CD4-positive, alpha-beta T cell treated with Interleukin-15 for 1 hour (primary cell): ENCODE data around the gene KRTAP10-4.
"Not testable (repeated sequence)": the region's sequence is repeated elsewhere in the genome, so short reads cannot be mapped to it uniquely, and the experiment has no call there.

Source experiments
- DNase-seq: peaks from one replicate; pipeline ENCODE4 v3.0.0-alpha.2; 2020

KRTAP10-4 gene, protein sequence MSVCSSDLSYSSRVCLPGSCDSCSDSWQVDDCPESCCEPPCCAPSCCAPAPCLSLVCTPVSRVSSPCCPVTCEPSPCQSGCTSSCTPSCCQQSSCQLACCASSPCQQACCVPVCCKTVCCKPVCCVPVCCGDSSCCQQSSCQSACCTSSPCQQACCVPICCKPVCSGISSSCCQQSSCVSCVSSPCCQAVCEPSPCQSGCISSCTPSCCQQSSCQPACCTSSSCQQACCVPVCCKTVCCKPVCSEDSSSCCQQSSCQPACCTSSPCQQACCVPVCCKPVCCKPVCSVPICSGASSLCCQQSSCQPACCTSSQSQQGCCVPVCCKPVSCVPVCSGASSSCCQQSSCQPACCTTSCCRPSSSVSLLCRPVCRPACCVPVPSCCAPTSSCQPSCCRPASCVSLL

DNA sequence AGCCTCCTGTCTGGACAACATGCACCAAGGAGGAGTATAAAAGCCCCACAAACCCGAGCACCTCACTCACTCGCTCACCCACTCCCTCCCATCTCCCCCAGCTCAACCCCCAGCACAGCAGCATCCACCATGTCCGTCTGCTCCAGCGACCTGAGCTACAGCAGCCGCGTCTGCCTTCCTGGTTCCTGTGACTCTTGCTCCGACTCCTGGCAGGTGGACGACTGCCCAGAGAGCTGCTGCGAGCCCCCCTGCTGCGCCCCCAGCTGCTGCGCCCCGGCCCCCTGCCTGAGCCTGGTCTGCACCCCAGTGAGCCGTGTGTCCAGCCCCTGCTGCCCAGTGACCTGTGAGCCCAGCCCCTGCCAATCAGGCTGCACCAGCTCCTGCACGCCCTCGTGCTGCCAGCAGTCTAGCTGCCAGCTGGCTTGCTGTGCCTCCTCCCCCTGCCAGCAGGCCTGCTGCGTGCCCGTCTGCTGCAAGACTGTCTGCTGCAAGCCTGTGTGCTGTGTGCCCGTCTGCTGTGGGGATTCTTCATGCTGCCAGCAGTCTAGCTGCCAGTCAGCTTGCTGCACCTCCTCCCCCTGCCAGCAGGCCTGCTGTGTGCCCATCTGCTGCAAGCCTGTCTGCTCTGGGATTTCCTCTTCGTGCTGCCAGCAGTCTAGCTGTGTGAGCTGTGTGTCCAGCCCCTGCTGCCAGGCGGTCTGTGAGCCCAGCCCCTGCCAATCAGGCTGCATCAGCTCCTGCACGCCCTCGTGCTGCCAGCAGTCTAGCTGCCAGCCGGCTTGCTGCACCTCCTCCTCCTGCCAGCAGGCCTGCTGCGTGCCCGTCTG is at the start of gene KRTAP10-4:
Gene KRTAP10-4, plus strand, starts transcription at position 100 of the 827 bp plus-strand sequence. Its CDS starts 30 bp downstream, at position 130.
- not testable (repeated sequence) for DNase-seq

DNA sequence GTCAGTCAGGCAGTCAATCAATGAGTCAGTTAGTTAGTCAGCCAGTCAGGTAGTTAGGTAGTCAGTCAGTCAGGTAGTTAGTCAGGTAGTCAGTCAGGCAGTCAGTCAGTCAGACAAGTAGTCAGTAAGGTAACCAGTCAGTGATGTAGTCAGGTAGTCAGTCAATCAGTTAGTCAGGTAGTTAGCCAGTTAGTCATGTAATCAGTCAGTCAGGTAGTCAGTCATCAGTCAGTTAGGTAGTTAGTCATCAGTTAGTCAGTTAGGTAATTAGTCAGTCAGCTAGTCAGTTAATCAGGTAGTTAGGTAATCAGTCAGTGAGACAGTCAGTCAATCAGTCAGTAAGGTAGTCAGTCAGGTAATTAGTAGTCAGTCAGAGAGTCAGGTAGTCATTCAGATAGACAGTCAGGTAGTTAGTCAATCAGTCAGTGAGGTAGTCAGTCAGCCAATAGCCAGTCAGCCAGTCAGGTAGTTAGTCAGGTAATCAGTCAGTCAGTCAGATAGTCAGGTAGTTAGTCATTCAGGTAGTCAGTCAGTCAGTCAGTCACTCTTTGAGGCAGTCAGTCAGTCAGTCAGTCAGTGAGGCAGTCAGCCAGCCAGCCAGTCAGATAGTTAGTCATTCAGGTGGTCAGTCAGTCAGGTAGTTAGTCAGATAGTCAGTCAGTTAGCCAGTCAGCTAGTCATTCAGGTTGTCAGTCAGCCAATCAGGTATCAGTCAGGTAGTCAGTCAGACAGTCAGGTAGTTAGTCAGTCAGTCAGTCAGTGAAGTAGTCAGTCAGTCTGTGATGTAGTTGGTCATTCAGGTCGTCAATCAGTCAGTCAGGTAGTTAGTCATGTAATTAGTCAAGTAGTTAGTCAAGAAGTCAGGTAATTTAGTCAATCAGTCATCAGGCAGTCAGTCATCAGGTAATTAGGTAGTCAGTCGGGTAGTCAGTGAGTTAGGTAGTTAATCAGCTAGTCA is 48.8 kb upstream of the KRTAP10-4 start:
- no peak for DNase-seq

DNA sequence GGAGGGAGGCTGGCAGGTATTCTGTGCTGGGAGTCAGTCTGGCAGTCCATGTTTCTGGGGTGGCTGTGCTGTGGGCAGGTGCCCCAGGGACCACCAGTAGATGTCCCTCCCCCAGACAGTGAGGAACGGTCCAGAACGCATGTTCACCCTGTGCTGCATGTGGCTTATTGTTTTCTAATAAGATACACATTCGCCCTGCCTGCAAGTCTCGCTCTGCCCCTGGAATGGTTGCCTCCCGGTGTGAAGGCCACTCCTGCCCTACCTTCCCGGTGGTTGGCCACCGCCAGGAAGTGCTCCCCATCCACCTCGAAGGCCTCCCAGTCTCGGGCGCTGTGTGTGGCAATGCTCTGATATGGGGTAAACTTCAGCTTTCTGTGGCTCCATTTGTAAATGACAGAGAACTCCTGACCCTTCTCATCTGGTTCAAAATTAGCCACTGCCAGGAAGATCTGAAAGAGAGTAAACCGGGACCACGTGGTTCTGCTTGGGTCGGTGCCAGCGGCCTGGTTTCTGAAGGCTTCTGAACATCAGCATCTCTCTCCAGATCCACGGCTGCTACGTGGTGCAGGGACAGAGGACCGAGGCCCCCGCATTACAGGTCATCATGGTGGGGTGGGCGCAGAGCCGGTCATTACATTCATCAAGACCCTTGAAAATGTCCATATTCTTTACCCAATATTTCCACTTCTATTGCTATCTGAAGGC is 48.0 kb upstream of the KRTAP10-4 start:
- peak; percentile 1 for DNase-seq

DNA sequence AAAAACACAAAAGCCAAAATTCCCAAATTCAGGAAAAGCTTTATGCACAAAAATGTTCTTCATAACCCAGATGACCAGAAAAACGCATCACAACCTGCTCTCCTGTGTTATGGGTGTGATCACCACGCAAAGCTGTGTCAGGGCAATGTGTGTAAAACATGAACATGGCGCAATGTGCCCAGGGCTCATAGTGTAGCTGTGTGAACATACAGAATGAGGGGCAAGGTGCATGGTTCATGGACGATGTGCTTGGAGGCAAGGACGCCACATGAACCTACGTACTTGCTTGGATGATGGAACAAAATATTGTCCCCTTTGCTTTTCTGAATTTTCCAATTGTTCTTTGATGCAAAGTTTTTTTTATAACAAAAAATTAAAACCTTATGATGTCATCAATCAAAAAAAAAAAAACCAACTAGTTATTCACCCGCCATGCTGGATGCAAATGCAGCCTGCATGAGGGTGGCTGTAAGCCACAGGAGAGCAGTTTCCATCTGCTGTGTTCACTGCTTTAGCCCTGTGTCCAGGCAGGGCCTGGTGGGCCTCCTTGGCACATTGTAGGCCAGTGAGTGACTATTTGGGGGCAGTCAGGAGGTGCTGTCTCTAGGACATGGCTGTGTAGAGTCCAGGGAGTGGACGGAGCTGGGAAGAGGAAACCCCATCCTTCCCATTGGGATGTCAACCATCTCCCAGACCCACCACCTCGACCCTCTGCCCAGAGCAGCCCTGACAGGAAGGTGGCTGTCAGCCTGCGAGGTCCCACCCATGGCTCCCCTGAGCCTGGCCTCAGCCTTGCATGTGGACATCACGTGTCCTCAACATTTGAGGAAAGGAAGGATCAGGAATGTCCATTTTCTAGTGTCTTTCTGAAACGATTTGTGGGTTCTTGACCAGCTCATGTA is 47.2 kb upstream of the KRTAP10-4 start:
- peak; percentile 6 for DNase-seq

DNA sequence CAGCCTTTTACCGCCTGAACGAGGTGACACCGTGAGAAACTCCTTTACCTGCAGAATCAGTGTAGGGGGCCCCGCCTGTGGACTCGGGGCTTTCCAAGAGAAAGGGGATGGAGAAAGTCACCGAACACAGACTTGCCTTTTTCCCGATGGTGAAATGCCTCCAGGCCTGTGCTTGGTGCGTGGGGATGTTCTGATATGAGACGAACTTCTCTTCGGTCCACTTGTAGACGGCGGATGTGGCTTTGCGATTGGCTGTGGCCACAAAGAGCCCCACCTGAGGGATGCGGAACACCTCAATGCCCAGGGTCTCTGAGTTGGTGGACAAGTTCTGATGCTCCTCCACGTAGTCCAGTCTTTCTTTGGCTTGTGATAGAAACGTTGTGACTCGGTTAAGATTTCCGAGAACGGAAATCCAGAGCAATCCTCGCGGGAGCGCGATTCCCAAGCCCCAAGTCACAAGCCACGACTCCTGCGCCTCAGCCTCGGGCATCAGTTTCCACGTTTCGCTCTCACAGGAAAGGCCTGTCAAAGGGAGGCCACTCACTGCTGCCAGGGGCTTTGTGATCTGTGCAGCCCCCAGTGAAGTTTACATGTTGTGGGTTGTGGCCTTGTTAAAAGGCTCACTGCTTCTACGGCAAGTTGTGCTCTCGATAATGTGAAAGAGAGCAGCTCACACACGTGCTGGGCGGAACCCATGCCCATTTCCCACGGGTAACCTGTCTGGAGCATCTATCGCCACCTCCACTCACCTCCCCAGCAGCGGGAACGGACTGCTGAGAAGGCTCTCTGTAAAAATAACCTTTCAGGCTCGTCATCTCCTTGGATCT is 46.2 kb upstream of the KRTAP10-4 start:
- DNase-seq, result peak; percentile 17

DNA sequence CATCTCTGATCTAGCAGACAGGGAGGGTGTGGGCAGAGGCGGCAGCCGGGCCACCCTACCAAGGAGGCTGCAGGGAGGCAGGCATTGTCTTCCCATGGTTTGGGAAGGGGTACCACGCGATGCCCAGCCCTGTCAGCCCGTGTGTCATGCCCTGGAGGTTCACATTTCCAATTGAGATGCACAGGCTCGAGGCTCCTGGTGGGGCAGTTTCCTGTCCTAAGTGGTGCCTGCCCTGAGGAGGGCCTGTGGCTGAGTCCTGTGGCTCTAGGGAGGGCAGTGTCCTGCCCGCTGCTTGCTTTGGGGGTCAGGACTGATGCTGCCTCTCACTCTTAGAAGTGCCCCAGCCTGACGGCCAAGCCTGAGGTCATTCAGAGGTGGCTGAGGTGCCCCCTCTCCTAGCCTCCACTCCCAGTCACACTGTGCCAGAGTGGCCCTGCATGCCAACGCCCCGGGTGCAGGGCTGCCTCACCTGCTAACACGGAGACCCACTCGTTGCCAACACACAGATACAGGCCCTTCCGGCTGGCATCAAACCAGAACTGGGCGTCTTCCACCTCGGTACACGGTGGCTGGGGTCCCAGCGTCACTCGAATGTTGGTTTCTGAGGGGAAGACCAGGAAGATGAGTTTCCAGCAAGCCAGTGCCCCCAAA is 45.4 kb upstream of the KRTAP10-4 start:
- DNase-seq, result peak; percentile 10

DNA sequence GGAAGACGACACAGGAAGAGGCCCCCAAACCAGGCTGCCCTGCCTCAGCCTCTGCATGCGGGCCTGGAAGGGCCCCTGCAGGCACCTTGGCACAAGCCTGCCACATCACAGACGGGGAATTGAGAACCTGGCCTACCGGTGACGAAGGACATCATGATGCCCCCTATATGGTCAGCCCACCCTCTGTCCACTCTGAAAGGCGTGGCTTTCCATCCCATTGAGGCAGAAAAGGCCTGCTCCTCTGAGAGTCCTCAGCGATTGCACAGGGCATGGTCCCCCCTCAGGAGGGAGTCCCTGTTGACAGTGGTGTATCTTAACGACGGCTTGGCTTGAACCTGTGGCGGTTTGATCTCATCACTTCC is 44.9 kb upstream of the KRTAP10-4 start:
- DNase-seq, result peak; percentile 10

DNA sequence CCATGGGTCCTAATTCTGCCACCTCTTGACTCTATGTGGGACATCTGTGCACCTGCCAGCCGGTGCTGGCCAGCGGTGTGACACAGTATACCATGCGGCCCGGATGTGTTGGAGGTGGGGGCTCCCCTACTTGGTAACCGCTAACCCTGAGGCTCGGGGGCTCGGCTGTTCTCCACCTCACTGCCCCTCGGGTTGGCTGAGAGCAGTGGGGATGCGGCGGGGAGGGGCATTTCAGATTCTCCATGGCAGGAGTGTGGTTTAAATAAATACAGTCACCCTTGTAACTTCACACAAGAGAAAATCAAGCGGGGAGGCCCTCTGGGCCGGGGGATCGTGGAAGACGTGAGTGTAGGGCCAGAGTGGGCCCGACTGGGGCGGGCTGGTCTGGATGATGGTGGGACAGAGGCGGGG is 44.5 kb upstream of the KRTAP10-4 start:
- peak; percentile 14 for DNase-seq

DNA sequence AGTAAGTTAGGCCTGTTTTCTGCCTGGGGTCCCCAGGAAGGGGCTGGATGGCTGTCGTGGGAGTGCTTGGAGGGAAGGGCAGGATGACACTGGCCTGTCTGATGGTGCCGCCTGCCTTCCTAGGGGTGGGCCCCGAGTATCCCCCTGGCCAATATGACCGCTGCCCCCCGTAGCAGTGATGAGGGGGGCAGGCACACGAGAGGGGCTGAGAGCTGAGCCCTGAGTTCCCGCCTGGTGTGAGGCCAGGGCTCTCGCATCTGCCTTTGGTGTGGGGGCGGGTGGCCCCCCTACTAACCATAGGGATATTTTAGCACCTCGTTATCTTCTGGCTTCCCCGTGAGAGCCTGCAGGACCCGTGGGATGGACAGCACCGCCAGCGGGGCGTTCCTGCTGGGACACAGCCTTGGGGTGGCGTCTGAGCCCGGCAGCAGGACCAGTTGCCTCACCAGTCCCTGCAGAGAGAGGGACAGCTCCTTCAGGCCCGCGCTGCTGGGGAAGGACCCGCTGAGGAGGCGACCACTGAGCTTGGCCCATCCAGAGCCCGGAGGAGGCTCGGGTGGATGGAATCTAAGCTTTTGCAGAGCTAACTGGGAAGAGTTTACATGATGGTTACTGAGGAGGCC is 43.9 kb upstream of the KRTAP10-4 start:
- peak; percentile 8 for DNase-seq

DNA sequence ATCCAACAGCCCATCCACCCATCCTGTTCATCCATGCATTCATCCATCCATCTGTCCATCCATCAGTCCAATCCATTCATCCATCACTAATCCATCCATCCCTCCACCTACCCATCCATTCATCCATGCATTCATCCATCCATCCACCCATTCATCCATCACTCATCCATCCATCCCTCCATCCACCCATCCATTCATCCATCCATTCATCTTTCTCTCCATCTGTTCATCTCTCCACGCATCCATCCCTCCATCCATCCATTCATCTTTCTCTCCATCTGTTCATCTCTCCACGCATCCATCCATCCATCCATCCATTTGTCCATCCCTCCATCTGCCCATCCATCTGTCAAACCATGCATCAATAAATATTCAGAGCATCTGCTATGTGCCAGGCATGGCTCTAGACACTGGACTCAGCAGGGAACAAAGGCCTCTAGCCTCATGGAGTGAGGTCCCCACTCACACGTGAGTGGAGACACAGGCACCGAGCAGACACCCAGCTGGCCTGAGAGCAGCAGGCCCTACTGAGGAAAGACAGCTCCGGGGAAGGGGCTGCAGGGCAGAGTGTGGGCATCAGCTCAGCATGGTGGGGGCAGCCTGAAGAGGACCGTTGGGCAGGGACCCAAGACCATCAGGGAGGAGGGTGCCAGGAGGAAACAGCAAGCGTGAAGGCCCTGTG is 43.2 kb upstream of the KRTAP10-4 start:
- peak; percentile 7 for DNase-seq

DNA sequence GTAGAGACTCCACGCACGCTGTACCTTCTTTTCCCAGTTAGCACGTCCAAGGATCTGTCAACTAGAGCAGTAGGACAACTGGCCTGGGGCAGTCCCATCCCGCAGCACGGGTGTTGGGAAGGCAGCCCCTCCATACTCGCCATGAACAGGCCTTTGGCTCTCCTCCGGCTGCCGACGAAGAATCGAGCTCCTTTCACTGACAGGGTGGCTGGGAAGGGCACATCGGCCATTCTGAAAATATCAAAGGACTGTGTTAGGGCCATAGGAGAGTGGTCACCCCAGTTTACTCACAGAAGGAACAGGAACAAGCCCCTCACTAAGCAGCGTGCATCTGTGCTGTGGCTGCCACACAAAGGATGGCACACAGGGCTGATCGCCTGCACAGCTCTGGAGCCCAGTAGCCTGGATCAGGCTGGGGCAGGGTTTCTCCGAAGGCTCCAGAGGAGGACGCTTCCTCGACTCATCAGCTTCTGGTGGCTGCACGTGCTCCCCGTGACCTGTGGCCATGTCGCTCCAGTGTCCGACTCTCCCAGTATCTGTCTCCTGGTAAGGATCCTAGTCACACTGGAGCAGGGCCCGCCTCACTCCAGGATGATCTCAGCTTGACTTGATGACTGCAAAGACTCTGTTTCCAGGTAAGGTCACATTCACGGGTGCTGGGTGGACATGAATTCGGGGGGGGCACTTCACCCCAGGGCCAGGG is 42.5 kb upstream of the KRTAP10-4 start:
- DNase-seq, result no peak

DNA sequence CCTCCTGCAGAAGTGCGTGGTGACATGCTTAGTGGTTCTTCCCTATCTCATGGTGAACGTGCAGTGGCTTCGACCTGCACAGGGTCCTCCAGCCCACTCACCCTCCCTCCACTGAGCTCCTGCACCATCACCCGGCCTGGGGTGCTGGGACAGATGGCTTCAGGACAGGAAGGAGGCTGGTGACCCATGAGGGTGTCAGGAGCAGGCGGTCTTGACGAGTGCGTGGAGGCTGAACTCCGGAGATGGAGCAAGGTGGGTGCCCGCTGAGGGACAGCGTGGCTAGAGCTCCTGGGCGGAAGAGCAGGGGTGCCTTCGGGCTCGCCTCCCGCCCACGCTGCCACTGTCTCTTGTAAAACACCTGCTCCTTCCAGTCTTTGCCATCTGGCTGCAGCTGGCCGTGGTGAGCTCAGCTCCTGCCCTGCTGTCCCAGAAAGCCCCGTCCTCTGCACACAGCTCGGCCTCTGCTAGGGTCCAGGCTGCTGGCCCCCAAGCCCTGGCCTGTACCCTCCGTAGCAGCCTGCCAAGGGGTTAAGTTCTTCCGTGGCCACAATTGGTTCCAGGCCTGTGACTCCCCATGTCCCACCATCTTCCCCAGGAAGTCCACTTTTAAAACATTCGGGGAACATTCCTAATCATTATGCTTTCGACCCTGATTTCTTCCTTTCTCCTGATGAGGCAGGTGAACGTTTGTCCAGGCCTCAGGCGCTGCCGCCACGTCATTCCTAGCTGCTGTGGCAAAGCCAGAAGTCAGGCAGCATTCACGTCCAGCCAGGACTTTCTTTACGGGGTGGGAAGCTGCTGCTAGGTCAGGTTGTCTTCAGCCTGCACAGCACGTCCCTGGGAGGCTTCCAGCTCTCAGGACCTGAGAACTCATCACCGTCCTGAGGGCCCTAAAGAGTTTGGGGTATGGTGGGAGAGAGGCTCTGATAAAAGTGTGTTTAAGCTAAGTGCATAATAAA is 41.6 kb upstream of the KRTAP10-4 start:
- no peak for DNase-seq

DNA sequence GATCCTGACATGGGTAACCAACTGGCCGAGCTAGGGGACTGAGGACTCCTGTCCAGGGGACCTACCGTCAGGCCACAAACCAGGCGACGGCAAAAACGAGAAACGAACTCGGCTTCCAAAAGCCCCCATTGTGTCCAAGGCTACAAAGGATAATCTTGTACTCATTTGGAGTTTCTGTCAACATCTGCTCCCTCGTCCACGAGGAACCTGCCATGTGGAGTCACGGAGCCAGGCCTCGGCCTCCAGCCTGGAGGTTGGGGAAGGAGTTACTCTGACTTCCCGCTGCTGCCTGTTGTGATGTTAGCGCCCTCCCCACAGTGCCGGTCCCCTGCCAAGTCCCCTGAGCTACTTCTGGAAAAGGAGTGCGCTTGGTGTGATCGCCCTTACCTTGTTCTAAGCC is 40.8 kb upstream of the KRTAP10-4 start:
- no peak for DNase-seq

DNA sequence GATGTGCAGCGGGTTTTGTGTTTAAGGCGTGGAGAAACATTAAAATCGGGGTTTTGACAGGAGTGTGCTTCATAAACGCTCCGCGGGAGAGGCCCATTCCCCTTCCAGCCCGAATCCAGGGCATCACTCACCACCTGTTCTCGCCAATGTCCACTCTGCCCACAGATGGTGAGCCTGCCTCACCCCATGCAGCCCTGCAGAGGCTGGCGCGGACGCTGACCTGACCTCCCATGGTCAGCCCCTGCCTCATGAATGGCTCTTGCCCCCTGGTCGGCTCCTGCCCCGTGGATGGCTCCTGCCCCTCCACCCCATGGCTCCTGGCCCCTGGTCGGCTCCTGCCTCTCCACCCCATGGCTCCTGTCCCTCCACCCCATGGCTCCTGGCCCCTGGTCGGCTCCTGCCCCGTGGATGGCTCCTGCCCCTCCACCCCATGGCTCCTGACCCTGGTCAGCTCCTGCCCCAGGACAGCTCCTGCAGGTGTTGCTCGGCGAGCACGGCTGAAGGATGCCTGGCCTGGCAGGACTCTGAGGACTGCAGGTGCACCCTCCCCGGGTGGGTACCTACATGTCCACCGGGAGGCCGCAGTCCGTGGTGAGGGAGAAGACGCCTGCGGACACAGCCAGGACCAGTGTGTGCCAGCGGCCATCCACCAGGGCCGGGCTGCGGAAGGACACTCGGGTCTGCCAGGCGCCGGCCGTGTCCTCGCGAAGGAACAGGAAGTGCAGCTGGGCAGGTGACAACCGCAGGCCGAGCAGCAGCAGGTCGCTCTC is 40.2 kb upstream of the KRTAP10-4 start:
- no peak for DNase-seq

DNA sequence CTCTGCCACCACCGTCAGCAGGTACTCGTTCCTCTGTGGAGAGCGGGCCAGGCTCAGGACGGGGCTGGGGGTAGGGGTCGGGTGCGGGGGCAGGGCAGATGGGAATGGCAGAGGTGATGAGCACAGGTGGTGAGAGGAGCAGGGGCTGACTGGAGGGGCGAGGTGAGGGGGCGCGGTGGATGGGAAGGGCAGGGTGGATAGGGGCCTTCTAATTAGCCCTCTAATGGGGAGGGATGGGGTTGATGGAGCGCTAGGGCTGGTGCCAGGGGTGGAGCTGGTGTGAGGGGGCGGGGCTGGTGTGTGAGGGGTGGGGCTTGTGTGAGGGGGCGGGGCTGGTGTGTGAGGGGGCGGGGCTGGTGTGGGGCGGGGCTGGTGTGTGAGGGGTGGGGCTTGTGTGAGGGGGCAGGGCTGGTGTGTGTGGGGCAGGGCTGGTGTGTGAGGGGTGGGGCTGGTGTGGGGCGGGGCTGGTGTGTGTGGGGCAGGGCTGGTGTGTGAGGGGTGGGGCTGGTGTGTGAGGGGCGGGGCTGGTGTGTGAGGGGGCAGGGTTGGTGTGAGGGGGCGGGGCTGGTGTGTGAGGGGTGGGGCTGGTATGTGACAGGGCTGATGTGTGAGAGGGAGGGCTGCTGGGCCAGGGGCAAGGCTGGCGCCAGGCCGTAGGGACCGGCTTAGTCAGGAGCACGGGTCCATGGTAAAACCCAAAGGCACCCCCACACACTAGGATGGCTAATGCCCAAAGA is 39.5 kb upstream of the KRTAP10-4 start:
- no peak for DNase-seq
